ENCODE measurements around the gene ETV5. TPM values are rescaled to one million over a fixed set of nuclear protein-coding genes. Genes with fewer than 3 reads are reported as not detected.

ETV5 gene
- total and polyA plus RNA-seq, 2 donors from 2014 or later: 5.1 to 34.6 TPM

DNA sequence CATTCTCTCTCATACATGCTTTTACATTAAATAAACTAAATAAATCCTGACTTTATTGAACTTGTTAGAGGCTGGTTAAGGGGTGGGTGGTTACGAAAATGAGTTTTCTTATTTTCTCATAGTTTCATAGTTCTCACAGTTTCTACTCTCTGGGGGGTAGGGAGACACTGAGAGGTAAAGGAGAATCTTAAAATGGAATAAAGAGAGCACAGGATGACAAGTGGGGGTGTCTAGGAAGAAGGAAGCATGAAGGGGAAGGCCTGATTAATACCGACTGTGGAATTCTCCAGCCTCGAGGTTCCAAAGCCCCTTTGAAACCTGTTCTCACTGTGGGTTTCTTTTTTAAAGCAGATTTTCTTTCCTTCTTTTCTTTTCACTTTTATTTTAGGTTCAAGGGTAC, 104.7 kb downstream of the ETV5 start:
- no peak overlapping the region for H3K4me3 ChIP-seq (ENCODE audit: low read length in 3 of 3)
- no peak overlapping the region for H3K9ac ChIP-seq (ENCODE audit: low read length in 3 of 3)
- DNase-seq (no peak), FAIRE-seq (no peak)
- no peaks in the 10 kb centered on the region for H3K9me3 ChIP-seq (ENCODE audit: control insufficient read depth in 2 of 3, insufficient read depth in 1 of 3, low read length in 3 of 3)
- intact Hi-C loops (cut with DNase I): no loop called here
- H3K27me3 ChIP-seq (ENCODE audit: control insufficient read depth, insufficient read depth, low read length): no peaks in the 10 kb centered on the region
- no peak overlapping the region for H3K27ac ChIP-seq (ENCODE audit: low read depth in 2 of 2, low read length in 2 of 2)
- no peaks in the 10 kb centered on the region for H3K36me3 ChIP-seq (ENCODE audit: control insufficient read depth in 2 of 3, insufficient read depth in 3 of 3, low read length in 3 of 3)
- H3K4me1 ChIP-seq (ENCODE audit: control insufficient read depth in 2 of 3, insufficient read depth in 2 of 3, low read depth in 1 of 3, low read length in 3 of 3): no peaks in the 10 kb centered on the region
- TF ChIP-seq, protein P1, sequence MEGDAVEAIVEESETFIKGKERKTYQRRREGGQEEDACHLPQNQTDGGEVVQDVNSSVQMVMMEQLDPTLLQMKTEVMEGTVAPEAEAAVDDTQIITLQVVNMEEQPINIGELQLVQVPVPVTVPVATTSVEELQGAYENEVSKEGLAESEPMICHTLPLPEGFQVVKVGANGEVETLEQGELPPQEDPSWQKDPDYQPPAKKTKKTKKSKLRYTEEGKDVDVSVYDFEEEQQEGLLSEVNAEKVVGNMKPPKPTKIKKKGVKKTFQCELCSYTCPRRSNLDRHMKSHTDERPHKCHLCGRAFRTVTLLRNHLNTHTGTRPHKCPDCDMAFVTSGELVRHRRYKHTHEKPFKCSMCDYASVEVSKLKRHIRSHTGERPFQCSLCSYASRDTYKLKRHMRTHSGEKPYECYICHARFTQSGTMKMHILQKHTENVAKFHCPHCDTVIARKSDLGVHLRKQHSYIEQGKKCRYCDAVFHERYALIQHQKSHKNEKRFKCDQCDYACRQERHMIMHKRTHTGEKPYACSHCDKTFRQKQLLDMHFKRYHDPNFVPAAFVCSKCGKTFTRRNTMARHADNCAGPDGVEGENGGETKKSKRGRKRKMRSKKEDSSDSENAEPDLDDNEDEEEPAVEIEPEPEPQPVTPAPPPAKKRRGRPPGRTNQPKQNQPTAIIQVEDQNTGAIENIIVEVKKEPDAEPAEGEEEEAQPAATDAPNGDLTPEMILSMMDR (IDR thresholded peaks at IDR 0.05; ENCODE audit: borderline replicate concordance, extremely low read depth, insufficient read depth): no peak

DNA sequence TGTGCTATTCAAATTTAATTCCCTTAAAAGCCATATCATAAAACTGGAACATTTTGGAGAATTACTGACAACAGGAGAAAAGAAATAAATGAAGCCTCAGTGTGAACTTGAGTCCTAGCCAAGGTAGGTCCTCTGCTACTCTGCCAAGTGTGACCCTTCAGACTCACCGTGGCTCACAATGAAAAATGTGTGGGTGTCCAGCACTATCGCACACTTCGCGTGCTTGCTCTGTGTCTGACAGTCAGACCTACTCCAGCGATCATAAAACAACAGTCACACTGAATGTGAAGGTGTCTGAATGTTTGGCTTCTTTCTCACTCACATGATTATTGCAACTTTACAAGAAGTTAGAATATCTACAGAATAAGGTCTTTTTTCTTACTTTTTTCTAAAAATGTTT, 105.3 kb downstream of the ETV5 start:
- Histone ChIP-seq H3K36me3 (ENCODE audit: control insufficient read depth in 2 of 3, insufficient read depth in 3 of 3, low read length in 3 of 3) (no peaks in the 10 kb centered on the region), H3K27ac (ENCODE audit: low read depth in 2 of 2, low read length in 2 of 2) (no peak overlapping the region), H3K9me3 (ENCODE audit: control insufficient read depth in 2 of 3, insufficient read depth in 1 of 3, low read length in 3 of 3) (no peaks in the 10 kb centered on the region), H3K4me3 (ENCODE audit: low read length in 3 of 3) (no peak overlapping the region), H3K4me1 (ENCODE audit: control insufficient read depth in 2 of 3, insufficient read depth in 2 of 3, low read depth in 1 of 3, low read length in 3 of 3) (no peaks in the 10 kb centered on the region), H3K9ac (ENCODE audit: low read length in 3 of 3) (no peak overlapping the region), H3K27me3 (ENCODE audit: control insufficient read depth, insufficient read depth, low read length) (no peaks in the 10 kb centered on the region)
- intact Hi-C loops (cut with DNase I): no loop called here
- TF ChIP-seq, protein P1 (IDR thresholded peaks at IDR 0.05; ENCODE audit: borderline replicate concordance, extremely low read depth, insufficient read depth): no peak
- DNase-seq (no peak), FAIRE-seq (no peak)

DNA sequence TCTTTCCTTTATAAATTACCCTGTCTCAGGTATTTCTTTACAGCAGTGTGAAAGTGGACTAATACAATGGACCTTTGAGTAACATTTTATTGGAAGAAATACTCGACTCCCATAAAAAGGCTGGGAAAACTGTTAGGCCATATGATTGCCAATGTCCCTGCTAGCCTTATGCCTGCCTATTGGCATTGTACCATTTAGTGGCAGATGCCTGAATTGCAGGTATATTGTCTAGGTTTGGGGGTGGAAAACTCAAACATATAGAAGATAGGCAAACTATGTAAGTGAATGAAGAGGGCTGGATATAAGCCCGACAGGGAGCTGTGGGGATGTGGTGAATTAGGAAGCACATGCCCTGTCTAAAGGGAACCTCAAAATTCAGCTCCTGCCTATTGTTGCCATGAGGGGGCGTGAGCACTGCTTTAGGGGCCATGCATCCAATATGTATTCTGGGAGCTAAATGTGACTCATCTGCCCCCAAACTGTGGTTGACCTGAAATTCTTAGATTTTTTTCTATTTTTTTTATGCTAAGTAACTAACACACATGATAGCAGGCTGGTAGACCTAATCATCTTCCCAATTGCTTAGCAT, 105.9 kb downstream of the ETV5 start:
- H3K27me3 ChIP-seq (ENCODE audit: control insufficient read depth, insufficient read depth, low read length): no peaks in the 10 kb centered on the region
- TF ChIP-seq, protein P1 (IDR thresholded peaks at IDR 0.05; ENCODE audit: borderline replicate concordance, extremely low read depth, insufficient read depth): no peak
- H3K9me3 ChIP-seq (ENCODE audit: control insufficient read depth in 2 of 3, insufficient read depth in 1 of 3, low read length in 3 of 3): no peaks in the 10 kb centered on the region
- H3K9ac ChIP-seq (ENCODE audit: low read length in 3 of 3): no peak overlapping the region
- no peak for FAIRE-seq
- no peaks in the 10 kb centered on the region for H3K36me3 ChIP-seq (ENCODE audit: control insufficient read depth in 2 of 3, insufficient read depth in 3 of 3, low read length in 3 of 3)
- no peak overlapping the region for H3K27ac ChIP-seq (ENCODE audit: low read depth in 2 of 2, low read length in 2 of 2)
- H3K4me1 ChIP-seq (ENCODE audit: control insufficient read depth in 2 of 3, insufficient read depth in 2 of 3, low read depth in 1 of 3, low read length in 3 of 3): no peaks in the 10 kb centered on the region
- no peak overlapping the region for H3K4me3 ChIP-seq (ENCODE audit: low read length in 3 of 3)
- intact Hi-C loops (cut with DNase I): no loop called here
- DNase-seq: peak in 1 of 5 donors; percentile 11

DNA sequence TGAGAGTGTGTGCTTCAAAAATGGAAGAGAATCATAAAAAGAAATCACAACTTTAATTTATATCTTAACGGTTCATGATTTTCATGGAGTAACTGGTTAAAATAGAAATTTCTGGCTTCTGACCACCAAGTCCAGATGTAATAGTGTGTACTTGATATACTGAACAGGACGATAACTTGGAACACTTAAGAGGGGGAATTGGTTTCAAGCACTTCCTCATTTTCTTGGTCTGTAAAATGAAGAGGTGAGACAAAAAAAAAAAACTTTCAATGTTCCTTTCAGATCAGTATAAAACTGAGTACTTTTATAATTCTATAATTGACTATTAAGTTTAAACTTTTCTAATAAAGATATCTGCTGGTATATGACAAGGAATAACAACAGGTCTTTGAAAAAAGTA, 107.0 kb downstream of the ETV5 start:
- Histone ChIP-seq H3K27ac (ENCODE audit: low read depth in 2 of 2, low read length in 2 of 2) (no peak overlapping the region), H3K4me3 (ENCODE audit: low read length in 3 of 3) (no peak overlapping the region), H3K9me3 (ENCODE audit: control insufficient read depth in 2 of 3, insufficient read depth in 1 of 3, low read length in 3 of 3) (no peaks in the 10 kb centered on the region), H3K27me3 (ENCODE audit: control insufficient read depth, insufficient read depth, low read length) (no peaks in the 10 kb centered on the region), H3K4me1 (ENCODE audit: control insufficient read depth in 2 of 3, insufficient read depth in 2 of 3, low read depth in 1 of 3, low read length in 3 of 3) (no peaks in the 10 kb centered on the region), H3K9ac (ENCODE audit: low read length in 3 of 3) (no peak overlapping the region), H3K36me3 (ENCODE audit: control insufficient read depth in 2 of 3, insufficient read depth in 3 of 3, low read length in 3 of 3) (no peaks in the 10 kb centered on the region)
- intact Hi-C loops (cut with DNase I): no loop called here
- TF ChIP-seq, protein P1 (IDR thresholded peaks at IDR 0.05; ENCODE audit: borderline replicate concordance, extremely low read depth, insufficient read depth): no peak
- no peak for FAIRE-seq
- DNase-seq: no peak

Measured in kidney (tissue), 14 donors.